GM19372 (cell line): ENCODE results near the gene TM4SF4.

Experiments
- ATAC-seq: cut with Tn5 transposase; IDR thresholded peaks from one replicate; pipeline ENCODE4 v1.9.1; 2021; ENCODE audit warnings: mild to moderate bottlenecking, low read depth, moderate library complexity; ENCODE audit not compliant: unreplicated experiment

TM4SF4 gene

GRCh38 chr3:149541091-149541491 lies 66.6 kb downstream of the TM4SF4 start:
- no peak for ATAC-seq

DNA sequence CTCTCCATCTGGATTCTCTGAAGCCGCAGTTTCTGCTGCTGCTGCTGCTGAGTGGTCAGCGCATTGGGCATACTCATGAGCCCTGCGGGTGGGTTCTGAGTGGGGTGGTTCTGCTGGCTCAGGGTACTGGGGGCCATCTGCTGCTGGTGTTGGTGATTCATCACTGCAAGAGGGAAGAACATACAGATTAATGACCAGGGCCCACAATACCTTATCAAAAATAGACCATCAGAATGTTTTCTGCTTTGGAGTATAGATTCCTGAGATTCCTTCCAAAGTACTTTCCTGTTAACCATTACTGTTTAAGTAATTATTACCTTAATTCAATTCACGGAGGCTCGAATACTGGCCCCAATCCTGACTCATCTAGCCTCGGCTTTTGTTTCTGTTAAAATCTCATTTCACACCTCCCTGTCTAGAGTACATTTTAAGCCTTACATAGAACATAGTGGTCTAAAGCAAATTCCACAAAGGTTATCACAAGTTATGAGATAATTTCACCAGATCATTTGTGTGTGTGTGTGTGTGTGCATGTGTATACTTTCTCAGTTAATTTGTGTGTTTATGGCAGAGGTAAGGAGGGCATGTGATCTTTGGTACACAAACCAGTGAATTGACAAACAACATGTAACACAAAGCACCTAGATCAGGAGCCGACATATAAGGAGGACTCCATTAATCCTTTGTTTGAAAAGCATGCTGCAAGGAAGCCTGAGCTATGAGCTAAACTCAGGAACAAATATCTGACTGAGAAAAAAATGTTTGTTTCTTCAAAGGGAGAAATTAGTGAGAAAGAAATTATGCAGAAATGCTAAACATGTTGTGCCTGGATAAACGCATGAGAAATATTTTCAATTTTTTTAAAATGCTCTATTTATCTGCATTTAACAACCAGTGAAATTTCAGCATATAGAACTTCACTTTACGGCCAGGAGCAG lies 68.1 kb downstream of the TM4SF4 start:
- ATAC-seq, result no peak

GRCh38 chr3:149545049-149545448 lies 70.6 kb downstream of the TM4SF4 start:
- no peak for ATAC-seq

- ATAC-seq, result no peak
Observed at GRCh38 chr3:149547413-149547812, 72.9 kb downstream of the TM4SF4 start.

DNA sequence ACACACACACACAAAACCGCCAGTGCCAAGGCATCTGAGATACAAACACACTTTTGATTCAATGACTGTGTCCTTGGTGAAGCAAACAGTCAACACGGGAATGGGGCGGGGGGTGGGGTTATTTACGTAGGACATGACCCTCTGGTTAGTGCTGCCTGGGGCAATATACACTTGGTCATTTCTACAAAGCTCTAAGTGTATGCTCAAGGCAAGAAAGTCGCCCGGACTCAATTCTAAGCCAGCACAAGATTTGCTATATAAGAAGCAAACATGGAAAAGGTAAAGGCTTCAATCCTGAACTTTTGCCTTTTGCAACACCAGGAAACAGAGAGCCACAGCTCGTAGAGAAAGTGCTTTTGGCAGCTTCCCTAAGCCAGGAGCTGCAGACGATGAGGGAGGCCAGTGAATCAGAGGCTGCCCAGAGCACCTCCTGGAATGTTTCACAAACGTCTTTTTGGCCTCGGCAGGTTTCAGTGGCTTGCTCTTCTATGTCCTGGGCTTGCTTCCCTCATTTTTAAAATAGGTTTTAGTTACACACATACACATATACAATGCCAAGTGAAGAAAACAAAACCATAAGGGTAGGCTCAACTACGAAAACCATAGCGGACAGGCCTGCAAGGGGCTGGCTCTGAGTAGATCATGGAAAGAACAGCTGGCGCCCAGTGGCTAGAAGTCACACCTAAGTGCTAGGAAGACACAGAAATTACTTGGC lies 73.6 kb downstream of the TM4SF4 start:
- ATAC-seq, result no peak

DNA sequence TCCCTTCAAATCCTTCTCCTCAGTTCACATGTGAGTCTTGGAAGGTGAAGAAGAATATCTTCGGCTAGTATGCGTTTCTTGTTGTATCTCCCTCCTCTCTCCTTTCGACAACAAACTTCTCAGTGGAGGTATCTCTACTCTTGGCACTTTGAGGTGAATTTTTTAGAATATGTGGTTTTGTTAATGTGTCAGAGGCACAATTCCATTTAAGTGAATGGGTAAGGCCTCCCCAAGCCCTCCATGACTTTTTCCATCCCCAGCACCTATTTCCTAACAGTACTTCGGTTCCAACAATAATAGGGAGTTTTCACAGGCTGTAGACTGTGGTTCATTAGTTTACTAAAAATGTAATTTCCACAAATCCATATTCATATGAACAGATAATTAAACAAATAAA lies 74.2 kb downstream of the TM4SF4 start:
- ATAC-seq, result no peak

DNA sequence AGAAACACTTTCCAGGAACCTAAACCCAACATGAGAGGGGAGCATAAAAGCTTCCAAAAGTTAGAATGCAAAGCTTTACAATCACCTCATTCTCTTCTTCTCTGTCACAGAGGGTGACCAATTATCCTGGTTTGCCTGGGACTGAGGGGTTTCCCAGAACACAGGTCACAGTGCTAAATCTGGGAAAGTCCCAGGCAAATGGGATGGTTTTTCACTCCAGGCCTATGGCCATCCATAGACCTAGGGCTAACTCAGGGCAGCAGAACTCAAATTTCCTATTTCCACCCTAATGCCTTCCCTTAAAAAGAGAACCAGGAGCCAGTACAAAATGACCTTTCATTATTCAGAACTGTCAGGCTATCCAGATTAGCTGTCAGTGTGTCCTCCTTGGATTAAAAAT lies 77.0 kb downstream of the TM4SF4 start:
- ATAC-seq, result no peak

DNA sequence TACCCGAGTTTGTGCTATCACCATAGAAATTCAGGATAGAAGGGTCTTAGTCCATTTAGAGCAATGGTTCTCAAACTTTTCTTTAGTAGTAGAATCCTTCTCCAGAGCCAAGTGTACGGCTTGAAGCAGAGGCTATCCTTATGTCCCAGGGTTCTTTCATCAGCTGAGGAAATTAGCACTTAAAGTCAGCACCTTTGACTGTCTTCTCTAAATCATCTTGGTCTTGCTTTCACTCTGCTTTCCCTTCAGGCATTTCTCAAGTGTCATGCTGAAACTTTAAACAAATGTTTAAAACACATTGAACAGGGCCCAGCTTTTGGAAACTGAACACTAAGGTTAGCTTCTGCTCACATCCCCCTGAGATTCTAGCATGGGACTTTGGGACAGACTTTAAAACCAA lies 78.2 kb downstream of the TM4SF4 start:
- ATAC-seq, result no peak
